ENCODE data around the gene WASF1.

GRCh38 chr6:110140650-110141049 is 38.8 kb downstream of the WASF1 start:
- TF ChIP-seq, protein P1, sequence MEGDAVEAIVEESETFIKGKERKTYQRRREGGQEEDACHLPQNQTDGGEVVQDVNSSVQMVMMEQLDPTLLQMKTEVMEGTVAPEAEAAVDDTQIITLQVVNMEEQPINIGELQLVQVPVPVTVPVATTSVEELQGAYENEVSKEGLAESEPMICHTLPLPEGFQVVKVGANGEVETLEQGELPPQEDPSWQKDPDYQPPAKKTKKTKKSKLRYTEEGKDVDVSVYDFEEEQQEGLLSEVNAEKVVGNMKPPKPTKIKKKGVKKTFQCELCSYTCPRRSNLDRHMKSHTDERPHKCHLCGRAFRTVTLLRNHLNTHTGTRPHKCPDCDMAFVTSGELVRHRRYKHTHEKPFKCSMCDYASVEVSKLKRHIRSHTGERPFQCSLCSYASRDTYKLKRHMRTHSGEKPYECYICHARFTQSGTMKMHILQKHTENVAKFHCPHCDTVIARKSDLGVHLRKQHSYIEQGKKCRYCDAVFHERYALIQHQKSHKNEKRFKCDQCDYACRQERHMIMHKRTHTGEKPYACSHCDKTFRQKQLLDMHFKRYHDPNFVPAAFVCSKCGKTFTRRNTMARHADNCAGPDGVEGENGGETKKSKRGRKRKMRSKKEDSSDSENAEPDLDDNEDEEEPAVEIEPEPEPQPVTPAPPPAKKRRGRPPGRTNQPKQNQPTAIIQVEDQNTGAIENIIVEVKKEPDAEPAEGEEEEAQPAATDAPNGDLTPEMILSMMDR (IDR thresholded peaks at IDR 0.05) = no peak
- TF ChIP-seq POLR2A (IDR thresholded peaks at IDR 0.05) = no peak

Data from esophagus squamous epithelium (tissue), 4 donors.